ENCODE measurements around the gene FAM210A.

FAM210A gene

DNA sequence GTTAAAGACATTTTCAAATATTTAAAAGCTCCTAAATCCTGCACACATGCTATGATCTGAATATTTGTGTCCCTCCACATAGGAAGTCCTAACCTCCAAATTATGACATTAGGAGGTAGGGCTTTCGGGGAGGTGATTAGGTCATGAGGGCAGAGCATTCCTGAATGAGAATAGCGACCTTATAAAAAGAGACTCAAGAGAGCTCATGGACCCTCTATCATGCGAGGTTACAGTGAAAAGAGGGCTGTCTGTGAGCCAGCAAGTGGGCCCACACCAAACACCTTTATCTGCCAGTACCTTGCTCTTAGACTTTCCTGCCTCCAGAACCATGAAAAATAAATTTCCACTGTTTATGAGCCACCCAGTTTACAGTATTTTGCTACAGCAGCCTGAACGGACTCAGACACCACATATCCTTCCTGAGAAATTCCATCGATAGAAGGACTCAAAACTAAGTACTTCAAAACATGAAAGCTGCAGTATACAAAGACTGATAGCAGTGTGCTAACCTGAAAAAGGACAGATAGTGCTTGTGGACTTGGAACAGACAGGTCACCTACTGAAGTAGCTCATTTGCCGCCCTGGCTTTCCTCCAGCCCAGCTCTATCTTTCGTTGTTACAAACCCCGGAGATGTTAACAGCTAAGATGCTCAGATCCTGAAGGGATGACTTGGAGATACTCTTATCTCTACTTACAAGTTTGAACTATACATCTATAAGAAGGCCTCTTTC, 13.8 kb downstream of the FAM210A start:
- Histone ChIP-seq H2AFZ (ENCODE audit: low read length) (no peak overlapping the region), H3K9me3 (replicated peaks; ENCODE audit: insufficient read depth, low read length) (no peaks in the 10 kb centered on the region), H3F3A (ENCODE audit: insufficient read depth, low read length) (no peaks in the 10 kb centered on the region), H3K4me3 (ENCODE audit: low read length) (no peak overlapping the region), H3K27ac (ENCODE audit: low read length) (no peak overlapping the region), H3K4me2 (ENCODE audit: low read depth, low read length) (no peak overlapping the region), H3K36me3 (replicated peaks; ENCODE audit: insufficient read depth, low read length) (no peaks in the 10 kb centered on the region), H3K9me2 (replicated peaks; ENCODE audit: insufficient read depth, low read length) (no peaks in the 10 kb centered on the region), H3K9ac (ENCODE audit: low read length) (no peak overlapping the region), H3K79me2 (ENCODE audit: low read length) (peaks cover 99% of the 10 kb centered on the region), H4K20me1 (ENCODE audit: insufficient read depth, low read length) (peaks cover 19% of the 10 kb centered on the region; the same call in 1 of the 2 replicates), H3K4me1 (ENCODE audit: low read length) (no peaks in the 10 kb centered on the region), H3K27me3 (replicated peaks; ENCODE audit: insufficient read depth, low read length) (no peaks in the 10 kb centered on the region)
- TF ChIP-seq EZH2 (optimal IDR thresholded peaks at IDR 0.05; ENCODE audit: low read depth, low read length): no peak
- no peak for DNase-seq

DNA sequence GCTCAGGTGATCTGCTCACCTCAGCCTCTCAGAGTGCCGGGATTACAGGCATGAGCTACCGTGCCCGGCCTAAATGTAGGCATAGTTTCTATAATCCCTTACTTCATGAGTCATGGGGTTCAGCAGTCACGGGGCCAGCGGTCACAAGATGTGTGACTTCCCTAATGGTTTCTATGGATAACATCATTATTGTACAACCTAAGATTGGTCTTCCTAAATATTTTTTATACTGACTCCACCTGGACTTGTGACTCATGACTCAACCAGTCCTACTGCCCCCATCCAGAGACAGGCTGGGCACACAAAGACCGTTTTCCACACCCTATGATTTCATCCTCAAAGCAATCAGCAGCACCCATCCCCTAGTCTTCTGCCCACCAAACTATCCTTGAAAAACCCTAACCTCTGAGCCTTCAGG, 15.9 kb downstream of the FAM210A start:
- H4K20me1 ChIP-seq (ENCODE audit: insufficient read depth, low read length): peaks cover 16% of the 10 kb centered on the region; the same call in 1 of the 2 replicates
- no peak overlapping the region for H2AFZ ChIP-seq (ENCODE audit: low read length)
- no peaks in the 10 kb centered on the region for H3K9me2 ChIP-seq (replicated peaks; ENCODE audit: insufficient read depth, low read length)
- no peak overlapping the region for H3K9ac ChIP-seq (ENCODE audit: low read length)
- no peaks in the 10 kb centered on the region; the same call in 1 of the 2 replicates for H3K36me3 ChIP-seq (replicated peaks; ENCODE audit: insufficient read depth, low read length)
- TF ChIP-seq EZH2 (optimal IDR thresholded peaks at IDR 0.05; ENCODE audit: low read depth, low read length) (no peak), EZH2phosphoT487 (IDR thresholded peaks at IDR 0.05; ENCODE audit: low read length) (no peak)
- TF ChIP-seq, protein P1, sequence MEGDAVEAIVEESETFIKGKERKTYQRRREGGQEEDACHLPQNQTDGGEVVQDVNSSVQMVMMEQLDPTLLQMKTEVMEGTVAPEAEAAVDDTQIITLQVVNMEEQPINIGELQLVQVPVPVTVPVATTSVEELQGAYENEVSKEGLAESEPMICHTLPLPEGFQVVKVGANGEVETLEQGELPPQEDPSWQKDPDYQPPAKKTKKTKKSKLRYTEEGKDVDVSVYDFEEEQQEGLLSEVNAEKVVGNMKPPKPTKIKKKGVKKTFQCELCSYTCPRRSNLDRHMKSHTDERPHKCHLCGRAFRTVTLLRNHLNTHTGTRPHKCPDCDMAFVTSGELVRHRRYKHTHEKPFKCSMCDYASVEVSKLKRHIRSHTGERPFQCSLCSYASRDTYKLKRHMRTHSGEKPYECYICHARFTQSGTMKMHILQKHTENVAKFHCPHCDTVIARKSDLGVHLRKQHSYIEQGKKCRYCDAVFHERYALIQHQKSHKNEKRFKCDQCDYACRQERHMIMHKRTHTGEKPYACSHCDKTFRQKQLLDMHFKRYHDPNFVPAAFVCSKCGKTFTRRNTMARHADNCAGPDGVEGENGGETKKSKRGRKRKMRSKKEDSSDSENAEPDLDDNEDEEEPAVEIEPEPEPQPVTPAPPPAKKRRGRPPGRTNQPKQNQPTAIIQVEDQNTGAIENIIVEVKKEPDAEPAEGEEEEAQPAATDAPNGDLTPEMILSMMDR (IDR thresholded peaks at IDR 0.05; ENCODE audit: low read length): no peak
- H3K27me3 ChIP-seq (replicated peaks; ENCODE audit: insufficient read depth, low read length): no peaks in the 10 kb centered on the region
- H3K27ac ChIP-seq (ENCODE audit: low read length): no peak overlapping the region
- DNase-seq: no peak
- no peaks in the 10 kb centered on the region for H3K4me1 ChIP-seq (ENCODE audit: low read length)
- no peak overlapping the region for H3K4me3 ChIP-seq (ENCODE audit: low read length)
- H3K9me3 ChIP-seq (replicated peaks; ENCODE audit: insufficient read depth, low read length): no peaks in the 10 kb centered on the region
- H3K4me2 ChIP-seq (ENCODE audit: low read depth, low read length): no peak overlapping the region
- H3F3A ChIP-seq (ENCODE audit: insufficient read depth, low read length): no peaks in the 10 kb centered on the region
- peaks cover 99% of the 10 kb centered on the region for H3K79me2 ChIP-seq (ENCODE audit: low read length)

DNA sequence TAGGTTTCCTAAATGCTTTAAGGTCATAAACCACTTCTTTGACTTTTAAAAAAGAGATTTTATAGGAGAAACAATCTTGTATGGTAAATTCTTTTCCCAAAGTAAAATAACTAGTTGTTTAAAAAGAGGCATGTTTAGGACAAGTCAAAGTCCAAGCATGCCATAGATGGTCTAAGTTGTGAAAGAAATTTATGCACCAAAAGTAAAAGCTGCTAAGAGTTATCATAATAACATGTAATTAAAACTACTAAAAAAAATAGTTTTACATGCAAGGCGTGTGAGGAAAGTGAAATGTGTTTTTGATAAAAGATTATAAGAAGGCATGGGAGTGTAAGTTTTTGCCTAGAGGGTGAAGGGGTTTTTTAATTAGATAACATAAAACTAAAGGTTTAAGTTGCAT, 22.5 kb downstream of the FAM210A start:
- H3K27ac ChIP-seq (ENCODE audit: low read length): no peak overlapping the region
- DNase-seq: no peak
- H3K27me3 ChIP-seq (replicated peaks; ENCODE audit: insufficient read depth, low read length): no peaks in the 10 kb centered on the region
- peaks cover 4% of the 10 kb centered on the region for H3K36me3 ChIP-seq (replicated peaks; ENCODE audit: insufficient read depth, low read length)
- no peaks in the 10 kb centered on the region for H3K9me3 ChIP-seq (replicated peaks; ENCODE audit: insufficient read depth, low read length)
- no peaks in the 10 kb centered on the region; the same call in 1 of the 2 replicates for H4K20me1 ChIP-seq (ENCODE audit: insufficient read depth, low read length)
- peaks cover 94% of the 10 kb centered on the region for H3K79me2 ChIP-seq (ENCODE audit: low read length)
- H3K4me2 ChIP-seq (ENCODE audit: low read depth, low read length): no peak overlapping the region
- TF ChIP-seq, protein P1 (IDR thresholded peaks at IDR 0.05; ENCODE audit: low read length): no peak
- no peaks in the 10 kb centered on the region for H3F3A ChIP-seq (ENCODE audit: insufficient read depth, low read length)
- no peak overlapping the region for H2AFZ ChIP-seq (ENCODE audit: low read length)
- no peak overlapping the region for H3K4me3 ChIP-seq (ENCODE audit: low read length)
- no peak overlapping the region for H3K9ac ChIP-seq (ENCODE audit: low read length)
- no peaks in the 10 kb centered on the region for H3K9me2 ChIP-seq (replicated peaks; ENCODE audit: insufficient read depth, low read length)
- H3K4me1 ChIP-seq (ENCODE audit: low read length): no peaks in the 10 kb centered on the region

DNA sequence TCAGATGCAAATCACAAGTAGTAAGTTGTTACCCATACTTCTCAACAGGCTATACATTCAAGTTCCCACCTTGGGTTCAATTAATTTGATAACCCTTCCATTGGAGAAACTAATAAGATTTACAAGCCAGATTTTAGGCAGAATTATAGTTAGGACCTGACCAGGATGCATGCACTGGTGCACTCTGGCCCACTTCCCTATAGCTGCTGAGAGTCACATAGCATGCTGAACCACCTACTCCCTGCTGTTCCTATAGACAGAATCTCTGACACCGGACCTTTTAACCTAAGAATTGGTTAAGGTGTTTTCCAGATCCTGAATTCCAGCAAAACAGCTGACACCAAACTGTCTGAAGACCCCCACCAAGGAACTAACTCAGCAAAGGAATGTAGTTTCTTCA, 26.2 kb downstream of the FAM210A start:
- H3K36me3 ChIP-seq (replicated peaks; ENCODE audit: insufficient read depth, low read length): peaks cover 4% of the 10 kb centered on the region
- no peak overlapping the region for H3K4me2 ChIP-seq (ENCODE audit: low read depth, low read length)
- H3K9me3 ChIP-seq (replicated peaks; ENCODE audit: insufficient read depth, low read length): no peaks in the 10 kb centered on the region
- H3K9me2 ChIP-seq (replicated peaks; ENCODE audit: insufficient read depth, low read length): no peaks in the 10 kb centered on the region
- TF ChIP-seq EZH2phosphoT487 (IDR thresholded peaks at IDR 0.05; ENCODE audit: low read length) (no peak), EZH2 (optimal IDR thresholded peaks at IDR 0.05; ENCODE audit: low read depth, low read length) (no peak)
- TF ChIP-seq, protein P1 (IDR thresholded peaks at IDR 0.05; ENCODE audit: low read length): no peak
- no peaks in the 10 kb centered on the region for H3K27me3 ChIP-seq (replicated peaks; ENCODE audit: insufficient read depth, low read length)
- no peak for DNase-seq
- no peak overlapping the region for H2AFZ ChIP-seq (ENCODE audit: low read length)
- H3K79me2 ChIP-seq (ENCODE audit: low read length): peaks cover 87% of the 10 kb centered on the region
- no peak overlapping the region for H3K4me3 ChIP-seq (ENCODE audit: low read length)
- H3F3A ChIP-seq (ENCODE audit: insufficient read depth, low read length): no peaks in the 10 kb centered on the region
- no peaks in the 10 kb centered on the region for H3K4me1 ChIP-seq (ENCODE audit: low read length)
- H3K9ac ChIP-seq (ENCODE audit: low read length): no peak overlapping the region
- H3K27ac ChIP-seq (ENCODE audit: low read length): no peak overlapping the region
- H4K20me1 ChIP-seq (ENCODE audit: insufficient read depth, low read length): no peaks in the 10 kb centered on the region
